Measurements from ENCODE around the gene SMNDC1.

SMNDC1 gene

GRCh38 chr10:110317866-110318850 lies 13.4 kb upstream of the SMNDC1 start:
- no peak for TF ChIP-seq CTCF (IDR thresholded peaks at IDR 0.05; ENCODE audit: extremely low read depth, missing control alignments)
- DNase-seq (ENCODE audit: low spot score): no peak

GRCh38 chr10:110313674-110314073 lies 9.0 kb upstream of the SMNDC1 start:
- no peak for DNase-seq (ENCODE audit: low spot score)
- TF ChIP-seq CTCF (IDR thresholded peaks at IDR 0.05; ENCODE audit: extremely low read depth, missing control alignments): no peak

- no peak for DNase-seq (ENCODE audit: low spot score)
- TF ChIP-seq CTCF (IDR thresholded peaks at IDR 0.05; ENCODE audit: extremely low read depth, missing control alignments): no peak
These were observed 7.5 kb upstream of the SMNDC1 start for GRCh38 chr10:110312206-110312605.

- peak; percentile 43 for DNase-seq (ENCODE audit: low spot score)
- TF ChIP-seq CTCF (IDR thresholded peaks at IDR 0.05; ENCODE audit: extremely low read depth, missing control alignments): peak; percentile 69
These were observed 6.7 kb upstream of the SMNDC1 start for GRCh38 chr10:110311357-110311949.

GRCh38 chr10:110310741-110311140 lies 6.0 kb upstream of the SMNDC1 start:
- no peak for DNase-seq (ENCODE audit: low spot score)
- no peak for TF ChIP-seq CTCF (IDR thresholded peaks at IDR 0.05; ENCODE audit: extremely low read depth, missing control alignments)

- no peak for DNase-seq (ENCODE audit: low spot score)
- TF ChIP-seq CTCF (IDR thresholded peaks at IDR 0.05; ENCODE audit: extremely low read depth, missing control alignments): no peak
These were observed 3.1 kb upstream of the SMNDC1 start for GRCh38 chr10:110307805-110308204.

- DNase-seq (ENCODE audit: low spot score): no peak
- no peak for TF ChIP-seq CTCF (IDR thresholded peaks at IDR 0.05; ENCODE audit: extremely low read depth, missing control alignments)
These were observed 1.7 kb upstream of the SMNDC1 start for GRCh38 chr10:110306452-110306768.

Data from GM20000 (cell line).